MM.1S (cell line): ENCODE results near the gene SH3BP4.

Experiments used
- CTCF ChIP-seq: fragments of 300-600 bp; sonication (generic); IDR thresholded peaks from 2 replicates; pipeline ENCODE4 v1.5.1; 2016; ENCODE audit warnings: antibody characterized with exemption, low read length, mixed read lengths
- EZH2 ChIP-seq: fragments of 300-600 bp; sonication (generic); optimal IDR thresholded peaks from 2 replicates; pipeline ENCODE3; 2017; ENCODE audit warnings: low read depth, mild to moderate bottlenecking, antibody characterized with exemption, low read length, mixed read lengths

DNA sequence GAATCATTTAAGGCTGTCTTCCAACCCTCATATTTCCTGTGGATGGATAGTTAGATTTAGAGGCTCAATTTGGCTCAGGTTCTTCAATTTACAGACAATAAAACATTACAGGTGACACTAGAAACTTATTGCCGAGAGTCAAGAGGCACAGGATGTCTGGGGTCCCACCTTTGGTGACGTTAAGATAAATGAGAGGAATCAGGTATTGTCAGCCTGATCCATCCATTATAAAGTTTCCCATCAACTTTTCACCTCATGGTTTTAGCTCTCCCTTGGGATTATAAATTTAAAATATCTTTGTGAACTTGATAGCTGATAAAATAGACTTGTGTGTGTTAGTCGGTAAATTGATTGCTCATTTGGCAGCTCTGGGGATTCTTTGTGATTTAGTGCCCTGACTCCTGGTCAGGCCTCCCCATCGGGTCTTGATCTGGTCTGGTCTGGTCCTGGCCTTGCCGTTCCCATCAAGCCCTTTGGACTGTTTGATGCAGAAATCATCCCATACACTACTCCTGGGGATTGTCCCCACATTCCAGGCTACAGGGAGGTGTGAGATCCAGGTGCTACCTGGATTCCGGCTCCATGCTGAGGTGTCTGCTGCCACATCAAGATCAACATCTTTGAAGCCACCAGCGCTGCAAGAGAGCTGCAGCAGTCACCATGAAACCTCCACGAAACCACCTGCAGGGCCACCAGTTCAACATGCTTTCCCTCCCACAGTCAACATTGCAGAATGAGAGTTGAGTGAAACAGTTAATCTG lies 130.9 kb downstream of the SH3BP4 start:
- TF ChIP-seq CTCF, result no peak
- TF ChIP-seq EZH2, result no peak
